22Rv1 (cell line): ENCODE data around the gene TMEM164.

Source experiments
- CTCF ChIP-seq: fragments of 450-650 bp; IDR thresholded peaks from 2 replicates; pipeline ENCODE4 v1.5.1; 2017; ENCODE audit warnings: mild to moderate bottlenecking
- ZFX ChIP-seq: fragments of 450-650 bp; IDR thresholded peaks from 2 replicates; pipeline ENCODE4 v1.6.1; 2017; ENCODE audit warnings: antibody characterized with exemption, borderline replicate concordance

GRCh38 chrX:110001740-110002299, 1.1 kb upstream of the TMEM164 start:
- TF ChIP-seq CTCF = no peak
- TF ChIP-seq ZFX = no peak
